ENCODE data around the gene DES. TPM values are rescaled to one million over a fixed set of nuclear protein-coding genes. Genes with fewer than 3 reads are reported as not detected.

Gene DES
- total and polyA plus RNA-seq, 2 of the 13 experiments (the other 11 are each of a cell fraction or from before 2014, with no cell fraction given): not detected

DNA sequence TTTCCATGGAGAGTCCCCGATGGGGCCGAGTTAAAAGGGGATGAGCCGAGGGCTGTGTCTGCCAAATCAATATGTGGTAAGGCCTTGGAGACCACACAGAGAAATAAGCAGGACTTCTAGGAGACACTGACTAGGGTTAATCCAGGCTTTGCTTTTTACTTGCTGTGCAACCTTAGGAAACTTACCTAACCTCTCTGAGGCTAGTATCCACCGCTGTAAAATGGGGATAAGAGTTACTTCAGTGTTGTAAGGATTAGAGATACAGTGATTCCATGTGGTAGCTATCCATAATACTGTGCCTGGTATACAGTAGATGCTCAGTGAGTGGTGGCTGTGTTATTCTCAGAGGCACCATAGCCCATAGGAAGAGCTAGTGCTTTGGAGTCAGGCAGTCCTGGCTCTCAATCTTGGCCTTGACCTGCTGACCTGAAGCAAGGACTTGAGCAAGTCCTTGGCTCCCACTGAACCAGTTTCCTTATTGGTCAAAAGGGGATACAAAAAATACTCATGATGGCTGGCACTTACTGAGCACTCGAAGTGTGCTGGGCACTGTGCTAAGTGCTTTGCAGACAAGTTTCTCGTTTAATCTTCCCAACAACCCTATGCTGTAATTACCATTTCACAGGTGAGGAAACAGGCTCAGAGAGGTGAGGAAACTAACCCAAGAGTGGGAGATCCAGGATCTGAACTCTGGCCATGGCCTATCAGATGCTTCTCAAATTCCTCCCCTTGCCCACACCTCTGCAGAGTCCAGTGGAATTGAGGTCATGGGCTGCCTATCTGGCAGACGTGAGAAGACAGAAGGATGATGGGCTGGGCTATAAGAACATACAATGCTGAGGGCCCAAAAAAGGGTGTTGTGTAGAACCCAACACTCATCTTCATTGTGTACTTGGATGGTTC is 12.0 kb upstream of the DES start:
- in situ Hi-C loops (cut with HindIII; ENCODE audit: extremely low pct_ligation_motif_present, low pct_unique_long_range_greater_than_20kb): no loop called here
- no TSS peak for BruUV-seq (replicated peaks)
- no peaks in the 10 kb centered on the region for H3K9me3 ChIP-seq (ENCODE audit: low read length)
- ATAC-seq (no peak), DNase-seq (ENCODE audit: low spot score) (no peak), FAIRE-seq (no peak)
- TF ChIP-seq HOXD1 (CRISPR knock-in tag; IDR thresholded peaks at IDR 0.05): no peak
- no peak for TF ChIP-seq ISL2 (CRISPR knock-in tag; IDR thresholded peaks at IDR 0.05)
- TF ChIP-seq ZNF768 (CRISPR knock-in tag; IDR thresholded peaks at IDR 0.05): peak; percentile 73; the same call in 1 of the 2 replicates
- peaks cover 27% of the 10 kb centered on the region for H3K4me1 ChIP-seq (ENCODE audit: insufficient read depth, low read length)
- WGBS (ENCODE audit: low lambda C conversion rate): 52% methylated on average over 7 of the region's 7 CpGs
- no peaks in the 10 kb centered on the region for H3K79me2 ChIP-seq (ENCODE audit: insufficient read depth, low read length)
- H4K20me1 ChIP-seq (ENCODE audit: insufficient read depth, low read length): no peaks in the 10 kb centered on the region; the same call in 1 of the 2 replicates
- no peak overlapping the region for H2AFZ ChIP-seq (ENCODE audit: low read length)
- H3K4me2 ChIP-seq (ENCODE audit: low read depth, low read length): no peak overlapping the region
- no peak overlapping the region for H3K4me3 ChIP-seq (replicated peaks in 1 of 3; ENCODE audit: insufficient read depth in 1 of 3, low read depth in 2 of 3, low read length in 3 of 3)
- no peak overlapping the region for H3K27ac ChIP-seq (ENCODE audit: extremely low read length, insufficient read depth, low read length)
- no peaks in the 10 kb centered on the region for H3K36me3 ChIP-seq (replicated peaks in 1 of 2; ENCODE audit: control insufficient read depth in 1 of 2, insufficient read depth in 2 of 2, low read length in 2 of 2)
- POLR2A ChIA-PET: no interaction called here
- intact Hi-C loops (cut with micrococcal nuclease; ENCODE audit: unreplicated experiment): no loop called here
- CTCF ChIA-PET (ENCODE audit: low intra/inter-chr PET ratio, low total read pairs): no interaction called here
- H3K27me3 ChIP-seq (ENCODE audit: control insufficient read depth in 1 of 2, insufficient read depth in 2 of 2, low read length in 2 of 2): peaks cover 3 to 33% of the 10 kb centered on the region in 2 experiments; a peak in 4 of 5 replicates
- H3K9ac ChIP-seq (ENCODE audit: insufficient read depth, low read depth, low read length): no peak overlapping the region

DNA sequence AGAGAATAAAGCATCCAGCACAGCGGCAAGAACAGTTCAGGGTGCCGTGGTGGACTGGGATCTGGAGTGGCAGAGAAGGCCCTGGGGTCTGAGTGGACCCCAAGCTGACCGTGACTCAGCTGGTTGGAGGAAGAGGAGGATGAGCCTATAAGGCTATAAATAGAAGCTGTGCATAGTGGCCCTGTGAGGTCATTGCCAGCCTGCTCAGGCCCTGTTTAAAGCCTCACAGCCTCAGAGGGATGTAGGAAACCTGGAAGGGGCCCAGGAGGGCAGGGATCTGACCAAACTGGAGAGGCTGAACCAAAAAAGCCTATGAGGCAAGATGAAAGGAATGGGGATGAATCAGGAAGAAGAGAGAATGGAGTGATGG is 11.3 kb upstream of the DES start:
- Histone ChIP-seq H3K27ac (ENCODE audit: extremely low read length, insufficient read depth, low read length) (no peak overlapping the region), H3K9ac (ENCODE audit: insufficient read depth, low read depth, low read length) (no peak overlapping the region), H3K27me3 (ENCODE audit: control insufficient read depth in 1 of 2, insufficient read depth in 2 of 2, low read length in 2 of 2) (peaks cover 3 to 32% of the 10 kb centered on the region in 2 experiments; a peak in 4 of 5 replicates), H3K4me1 (ENCODE audit: insufficient read depth, low read length) (peaks cover 27% of the 10 kb centered on the region), H2AFZ (ENCODE audit: low read length) (no peak overlapping the region), H3K4me3 (replicated peaks in 1 of 3; ENCODE audit: insufficient read depth in 1 of 3, low read depth in 2 of 3, low read length in 3 of 3) (no peak overlapping the region), H4K20me1 (ENCODE audit: insufficient read depth, low read length) (no peaks in the 10 kb centered on the region; the same call in 1 of the 2 replicates), H3K9me3 (ENCODE audit: low read length) (no peaks in the 10 kb centered on the region), H3K36me3 (replicated peaks in 1 of 2; ENCODE audit: control insufficient read depth in 1 of 2, insufficient read depth in 2 of 2, low read length in 2 of 2) (no peaks in the 10 kb centered on the region), H3K4me2 (ENCODE audit: low read depth, low read length) (no peak overlapping the region), H3K79me2 (ENCODE audit: insufficient read depth, low read length) (no peaks in the 10 kb centered on the region)
- no peak for ATAC-seq
- intact Hi-C loops (cut with micrococcal nuclease; ENCODE audit: unreplicated experiment) (no loop called here), in situ Hi-C loops (cut with HindIII; ENCODE audit: extremely low pct_ligation_motif_present, low pct_unique_long_range_greater_than_20kb) (no loop called here)
- BruUV-seq (replicated peaks): no TSS peak
- POLR2A ChIA-PET: no interaction called here
- no peak for DNase-seq (ENCODE audit: low spot score)
- CTCF ChIA-PET (ENCODE audit: low intra/inter-chr PET ratio, low total read pairs): no interaction called here
- TF ChIP-seq SCMH1 (CRISPR knock-in tag; IDR thresholded peaks at IDR 0.05; ENCODE audit: borderline replicate concordance) (no peak), MTF1 (CRISPR knock-in tag; IDR thresholded peaks at IDR 0.05) (no peak), AGO2 (optimal IDR thresholded peaks at IDR 0.05; ENCODE audit: low read depth, low read length) (no peak)
- TF ChIP-seq, protein P1, sequence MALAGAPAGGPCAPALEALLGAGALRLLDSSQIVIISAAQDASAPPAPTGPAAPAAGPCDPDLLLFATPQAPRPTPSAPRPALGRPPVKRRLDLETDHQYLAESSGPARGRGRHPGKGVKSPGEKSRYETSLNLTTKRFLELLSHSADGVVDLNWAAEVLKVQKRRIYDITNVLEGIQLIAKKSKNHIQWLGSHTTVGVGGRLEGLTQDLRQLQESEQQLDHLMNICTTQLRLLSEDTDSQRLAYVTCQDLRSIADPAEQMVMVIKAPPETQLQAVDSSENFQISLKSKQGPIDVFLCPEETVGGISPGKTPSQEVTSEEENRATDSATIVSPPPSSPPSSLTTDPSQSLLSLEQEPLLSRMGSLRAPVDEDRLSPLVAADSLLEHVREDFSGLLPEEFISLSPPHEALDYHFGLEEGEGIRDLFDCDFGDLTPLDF (CRISPR knock-in tag; IDR thresholded peaks at IDR 0.05): no peak
- FAIRE-seq: no peak
- 2% methylated on average over 3 of the region's 3 CpGs for WGBS (ENCODE audit: low lambda C conversion rate)

Data from HepG2 (cell line).